PC-3 (cell line): ENCODE results near the gene ENAH. TPM values are rescaled to one million over a fixed set of nuclear protein-coding genes. Genes with fewer than 3 reads are reported as not detected.

ENCODE experiments used
- ATAC-seq: fragments of 200-7000 bp; cut with Tn5 transposase; 2 replicates; pipeline ENCODE4 v1.9.1; 2020; ENCODE audit warnings: mild to moderate bottlenecking, moderate library complexity
- BruUV-seq: library from RNA; stranded (reverse); fragments of 400-500 nt; replicated peaks from 2 replicates; lab custom pipeline; 2021; lab: Mats Ljungman, UMichigan
- CTCF ChIA-PET: fragments of 300-600 bp; sonication (Branson Sonifier 250); formaldehyde crosslinking; loops from one replicate; lab custom pipeline; 2022; ENCODE audit warnings: antibody characterized with exemption; lab: Charles Lee
- POLR2A ChIA-PET: fragments of 300-600 bp; sonication (Branson Sonifier 250); formaldehyde crosslinking; loops from one replicate; lab custom pipeline; 2022; ENCODE audit warnings: antibody characterized with exemption; ENCODE audit not compliant: unreplicated experiment; lab: Charles Lee
- DNase-seq: peaks from one replicate; pipeline ENCODE4 v3.0.0-alpha.2; 2015
- H2AFZ ChIP-seq: fragments of 300-600 bp; sonication (generic); 2 replicates; pipeline ENCODE4 v1.6.0; 2016; ENCODE audit warnings: antibody characterized with exemption, low read length
- H3F3A ChIP-seq: fragments of 300-600 bp; sonication (generic); one replicate; pipeline ENCODE4 v1.6.0; 2017; ENCODE audit warnings: antibody characterized with exemption, low read length, control low read depth, mild to moderate bottlenecking; ENCODE audit not compliant: unreplicated experiment
- H3K27ac ChIP-seq: fragments of 300-600 bp; sonication (generic); 2 replicates; pipeline ENCODE4 v1.5.1; 2016; ENCODE audit warnings: mild to moderate bottlenecking, low read length
- H3K27me3 ChIP-seq: fragments of 300-600 bp; sonication (generic); 2 replicates; pipeline ENCODE4 v1.6.1; 2016; ENCODE audit warnings: low read length, mixed read lengths
- H3K36me3 ChIP-seq: fragments of 300-600 bp; sonication (generic); 2 replicates; pipeline ENCODE4 v1.6.1; 2016; ENCODE audit warnings: low read depth, mixed run types, low read length, mixed read lengths
- H3K4me1 ChIP-seq: fragments of 300-600 bp; sonication (generic); 2 replicates; pipeline ENCODE4 v1.5.1; 2016; ENCODE audit warnings: low read length; ENCODE audit not compliant: insufficient read depth
- H3K4me2 ChIP-seq: fragments of 300-600 bp; sonication (generic); 2 replicates; pipeline ENCODE4 v1.6.0; 2016; ENCODE audit warnings: low read length
- H3K4me3 ChIP-seq: fragments of 300-600 bp; sonication (generic); 2 replicates; pipeline ENCODE4 v1.5.1; 2016; ENCODE audit warnings: mild to moderate bottlenecking, low read length, mixed read lengths
- H3K79me2 ChIP-seq: fragments of 300-600 bp; sonication (generic); 2 replicates; pipeline ENCODE4 v1.6.1; 2017; ENCODE audit warnings: low read length, mixed read lengths
- H3K9ac ChIP-seq: fragments of 300-600 bp; sonication (generic); 2 replicates; pipeline ENCODE4 v1.6.0; 2016; ENCODE audit warnings: mild to moderate bottlenecking, low read length
- H3K9me2 ChIP-seq: fragments of 300-600 bp; sonication (generic); replicated peaks from 2 replicates; pipeline ENCODE4 v1.6.1; 2016; ENCODE audit warnings: mixed run types, low read length, mixed read lengths
- H3K9me3 ChIP-seq: fragments of 300-600 bp; sonication (generic); 2 replicates; pipeline ENCODE4 v1.6.1; 2016; ENCODE audit warnings: low read length, mixed read lengths
- H4K20me1 ChIP-seq: fragments of 300-600 bp; sonication (generic); 2 replicates; pipeline ENCODE4 v1.6.1; 2016; ENCODE audit warnings: low read length, mixed read lengths
- EZH2 ChIP-seq: fragments of 300-600 bp; sonication (generic); IDR thresholded peaks from one replicate; pipeline ENCODE4 v1.6.1; 2017; ENCODE audit warnings: antibody characterized with exemption, mild to moderate bottlenecking, low read length; ENCODE audit not compliant: unreplicated experiment
- EZH2phosphoT487 ChIP-seq: fragments of 300-600 bp; sonication (generic); IDR thresholded peaks from 2 replicates; pipeline ENCODE4 v1.6.1; 2018; ENCODE audit warnings: mild to moderate bottlenecking, antibody characterized with exemption, low read length, borderline replicate concordance
- intact Hi-C: fragments of 100-400 bp; cut with micrococcal nuclease; formaldehyde crosslinking; loops from 2 replicates; pipeline ENCODE4 v1.9.0; 2023
- total RNA-seq: library from RNA; depleted of rRNA; stranded (reverse); fragments of >200 nt; gene quantifications from 2 replicates; pipeline ENCODE4 v1.2.3, GENCODE V29; 2014
- TF ChIP-seq, protein P1 (sequence below): fragments of 300-600 bp; sonication (generic); conservative IDR thresholded peaks from 2 replicates; pipeline ENCODE4 v1.5.1; 2017; ENCODE audit warnings: antibody characterized with exemption, low read depth, mild to moderate bottlenecking, low read length

Gene ENAH
- total RNA-seq, 1 experiment from 2014 or later: 96.6 TPM

DNA sequence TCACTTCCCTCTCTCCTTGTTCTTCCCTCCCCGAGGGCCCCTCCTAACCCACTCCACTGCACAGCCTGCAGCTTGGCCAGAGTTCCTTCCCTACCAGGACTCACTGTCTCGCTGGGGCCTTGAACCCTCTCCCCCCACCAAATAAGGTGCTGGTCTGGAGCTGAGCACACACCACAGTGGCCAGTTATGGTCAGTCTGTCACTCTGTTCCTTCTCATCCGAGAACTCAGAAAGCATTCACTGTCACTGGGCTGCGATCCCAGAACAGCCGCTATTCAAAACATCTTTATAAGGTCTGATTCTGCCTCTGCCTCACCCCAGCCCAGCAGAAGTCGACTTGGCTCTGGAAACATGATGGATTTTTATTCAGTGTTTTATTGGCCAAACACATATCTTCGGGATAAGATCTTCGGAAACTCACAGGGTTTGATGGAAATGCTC, 205.3 kb downstream of the ENAH start:
- Histone ChIP-seq H3K27ac (no peak overlapping the region), H4K20me1 (no peaks in the 10 kb centered on the region), H3K4me1 (peaks cover 52% of the 10 kb centered on the region), H2AFZ (no peak overlapping the region), H3K9me2 (no peaks in the 10 kb centered on the region), H3K79me2 (no peaks in the 10 kb centered on the region), H3K9me3 (no peaks in the 10 kb centered on the region), H3K9ac (no peak overlapping the region), H3F3A (no peaks in the 10 kb centered on the region), H3K4me2 (no peak overlapping the region), H3K36me3 (no peaks in the 10 kb centered on the region), H3K4me3 (no peak overlapping the region), H3K27me3 (no peaks in the 10 kb centered on the region)
- ChIA-PET POLR2A (interaction anchor here (0.6 kb wide), 1 partner anchor 662 kb away, joined by 5 read pairs; no protein-coding TSS in a partner anchor), CTCF (no interaction called here)
- no peak for ATAC-seq
- intact Hi-C loops: no loop called here
- no peak for DNase-seq
- TF ChIP-seq, protein P1, sequence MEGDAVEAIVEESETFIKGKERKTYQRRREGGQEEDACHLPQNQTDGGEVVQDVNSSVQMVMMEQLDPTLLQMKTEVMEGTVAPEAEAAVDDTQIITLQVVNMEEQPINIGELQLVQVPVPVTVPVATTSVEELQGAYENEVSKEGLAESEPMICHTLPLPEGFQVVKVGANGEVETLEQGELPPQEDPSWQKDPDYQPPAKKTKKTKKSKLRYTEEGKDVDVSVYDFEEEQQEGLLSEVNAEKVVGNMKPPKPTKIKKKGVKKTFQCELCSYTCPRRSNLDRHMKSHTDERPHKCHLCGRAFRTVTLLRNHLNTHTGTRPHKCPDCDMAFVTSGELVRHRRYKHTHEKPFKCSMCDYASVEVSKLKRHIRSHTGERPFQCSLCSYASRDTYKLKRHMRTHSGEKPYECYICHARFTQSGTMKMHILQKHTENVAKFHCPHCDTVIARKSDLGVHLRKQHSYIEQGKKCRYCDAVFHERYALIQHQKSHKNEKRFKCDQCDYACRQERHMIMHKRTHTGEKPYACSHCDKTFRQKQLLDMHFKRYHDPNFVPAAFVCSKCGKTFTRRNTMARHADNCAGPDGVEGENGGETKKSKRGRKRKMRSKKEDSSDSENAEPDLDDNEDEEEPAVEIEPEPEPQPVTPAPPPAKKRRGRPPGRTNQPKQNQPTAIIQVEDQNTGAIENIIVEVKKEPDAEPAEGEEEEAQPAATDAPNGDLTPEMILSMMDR: no peak
- no peak for TF ChIP-seq EZH2phosphoT487
- TF ChIP-seq EZH2: no peak
- BruUV-seq: no TSS peak

DNA sequence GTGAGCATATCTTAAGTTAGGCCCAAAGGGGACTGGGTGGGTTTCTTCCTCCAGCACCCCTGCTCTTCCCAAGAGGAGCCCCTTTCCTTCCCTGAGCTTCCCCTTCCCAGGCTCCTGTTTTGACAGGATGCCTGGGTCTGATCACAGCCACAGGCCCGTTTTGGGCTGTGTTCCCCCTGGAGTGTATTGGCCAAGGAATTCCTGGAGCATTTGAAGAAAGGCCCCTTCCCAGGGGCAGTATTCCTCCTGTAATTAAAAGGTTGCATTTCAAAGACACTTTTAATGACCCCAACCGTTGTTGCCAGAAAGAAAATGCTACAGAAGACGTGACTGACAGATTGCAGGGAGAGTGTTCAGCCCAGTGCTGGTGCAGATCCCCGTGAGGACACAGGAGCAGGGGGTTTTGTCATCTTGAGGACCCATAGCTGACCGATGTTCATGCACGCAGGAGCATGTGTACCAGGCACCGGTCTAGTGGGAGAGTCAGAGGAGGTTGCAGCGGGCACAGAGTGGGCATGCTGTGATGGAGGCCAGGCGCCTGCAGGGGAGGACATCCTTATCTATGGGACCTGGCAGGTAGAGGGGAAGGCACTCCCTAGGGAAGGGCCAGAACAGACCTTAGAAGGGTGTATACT, 205.8 kb downstream of the ENAH start:
- no peak for DNase-seq
- Histone ChIP-seq H2AFZ (no peak overlapping the region), H4K20me1 (no peaks in the 10 kb centered on the region), H3K4me1 (peaks cover 52% of the 10 kb centered on the region), H3K79me2 (no peaks in the 10 kb centered on the region), H3K4me2 (no peak overlapping the region), H3F3A (no peaks in the 10 kb centered on the region), H3K9me3 (no peaks in the 10 kb centered on the region), H3K27ac (no peak overlapping the region), H3K9ac (no peak overlapping the region), H3K36me3 (no peaks in the 10 kb centered on the region), H3K4me3 (no peak overlapping the region), H3K9me2 (no peaks in the 10 kb centered on the region), H3K27me3 (no peaks in the 10 kb centered on the region)
- intact Hi-C loops: no loop called here
- CTCF ChIA-PET: no interaction called here
- ATAC-seq: no peak
- POLR2A ChIA-PET: interaction anchor here (0.6 to 1.3 kb wide), 2 partner anchors 14 to 662 kb away, joined by 5 read pairs; no protein-coding TSS in a partner anchor
- BruUV-seq: no TSS peak
- TF ChIP-seq EZH2: no peak
- no peak for TF ChIP-seq EZH2phosphoT487
- TF ChIP-seq, protein P1: no peak

- Histone ChIP-seq H3K27me3 (no peaks in the 10 kb centered on the region), H3K9me3 (no peaks in the 10 kb centered on the region), H3K27ac (peak overlapping the region; percentile 22; the same call in 1 of the 2 replicates), H3K36me3 (no peaks in the 10 kb centered on the region), H3K79me2 (no peaks in the 10 kb centered on the region), H4K20me1 (no peaks in the 10 kb centered on the region), H3K4me2 (peak overlapping the region; percentile 51), H3K9ac (no peak overlapping the region), H3K4me3 (no peak overlapping the region), H3K4me1 (peaks cover 50% of the 10 kb centered on the region), H2AFZ (no peak overlapping the region), H3F3A (no peaks in the 10 kb centered on the region), H3K9me2 (no peaks in the 10 kb centered on the region)
- DNase-seq (no peak), ATAC-seq (no peak)
- ChIA-PET CTCF (interaction anchor here (0.5 kb wide), 1 partner anchor 244 kb away, joined by 3 read pairs; no protein-coding TSS in a partner anchor), POLR2A (interaction anchor here (0.6 to 1.3 kb wide), 2 partner anchors 14 to 679 kb away, joined by 4 to 5 read pairs; no protein-coding TSS in a partner anchor)
- TF ChIP-seq, protein P1: no peak
- no peak for TF ChIP-seq EZH2phosphoT487
- no peak for TF ChIP-seq EZH2
- no TSS peak for BruUV-seq
- intact Hi-C loops: no loop called here
Observed at GRCh38 chr1:225446595-225446960, 206.3 kb downstream of the ENAH start.
